K562 (cell line): ENCODE results near the gene LRMDA. TPM values are rescaled to one million over a fixed set of nuclear protein-coding genes. Genes with fewer than 3 reads are reported as not detected.

Source experiments
- BHLHE40 ChIP-seq: IDR thresholded peaks from 2 replicates; pipeline ENCODE4 v1.6.1; 2011; ENCODE audit warnings: low read length, improper control_type of control experiment
- CBFB ChIP-seq: sonication (generic); formaldehyde crosslinking; IDR thresholded peaks from 2 replicates; pipeline ENCODE4 v1.4.0; 2020; ENCODE audit warnings: mild to moderate bottlenecking, missing genetic modification reagents
- CC2D1A ChIP-seq: fragments of 450-650 bp; IDR thresholded peaks from 2 replicates; pipeline ENCODE4 v1.6.1; 2017; ENCODE audit warnings: mild to moderate bottlenecking
- HMG20A ChIP-seq: fragments of 450-650 bp; formaldehyde crosslinking; conservative IDR thresholded peaks from 2 replicates; pipeline ENCODE4 v1.4.0; 2020; ENCODE audit warnings: mild to moderate bottlenecking, mixed read lengths
- POLR2G ChIP-seq: fragments of 200-400 bp; formaldehyde crosslinking; IDR thresholded peaks from 2 replicates; pipeline ENCODE4 v1.6.1; 2017; ENCODE audit warnings: low read depth, mild to moderate bottlenecking, antibody characterized with exemption, low read length, moderate library complexity
- TOE1 ChIP-seq, 2 experiments: fragments of 450-650 bp in 1 of 2; sonication (generic) in 1 of 2; formaldehyde crosslinking in 1 of 2; IDR thresholded peaks; 2 replicates each; pipeline versions ENCODE4 v1.7.1 to v1.8.0; 2016 to 2022; ENCODE audit warnings: borderline replicate concordance in 2 of 2, mild to moderate bottlenecking in 2 of 2, antibody characterized with exemption in 1 of 2, inconsistent platforms in 1 of 2, low read depth in 1 of 2, missing genetic modification reagents in 1 of 2, moderate library complexity in 1 of 2
- ZNF274 ChIP-seq: IDR thresholded peaks from 2 replicates; pipeline ENCODE4 v1.6.1; 2011; ENCODE audit warnings: low read depth, mild to moderate bottlenecking, low read length, moderate library complexity, borderline replicate concordance
- polyA plus RNA-seq, 8 experiments: library from polyadenylated mRNA; depleted of rRNA in 4 of 8; stranded (reverse) in 5 of 8; unstranded in 3 of 8; fragments of >200 nt; fragmentation: Nextera tagmentation in 2 of 8; fragmentation: Illumina TruSeq in 1 of 8; extraction: Ambion mirVana in 2 of 8; extraction: Trizol in 1 of 8; gene quantifications; 2 replicates each; pipeline versions ENCODE4 v1.2.1 to v1.2.3, GENCODE V29; 2011 to 2014; ENCODE audit warnings: inconsistent platforms in 1 of 8, missing spikeins in 1 of 8
- total RNA-seq, 7 experiments: library from RNA; depleted of rRNA in 6 of 7; stranded (reverse); fragments of >200 nt in 6 of 7; fragmentation: Illumina TruSeq in 2 of 7; extraction: Trizol in 2 of 7; gene quantifications; 2 replicates each; pipeline versions ENCODE4 v1.2.1 to v1.2.3, GENCODE V29; 2011 to 2021; ENCODE audit warnings: low replicate concordance in 1 of 7
- TF ChIP-seq, protein P1 (sequence below): fragments of 250-450 bp; sonication (Bioruptor Pico); IDR thresholded peaks from 2 replicates; pipeline ENCODE4 v1.4.0; 2020
- TF ChIP-seq, protein P2 (sequence below): fragments of 200-800 bp; sonication (Bioruptor generic); IDR thresholded peaks from 2 replicates; pipeline ENCODE4 v1.6.1; 2016; ENCODE audit warnings: missing genetic modification characterization, missing compliant biosample characterization
- TF ChIP-seq, protein P3 (sequence below), 2 experiments: fragments of 450-650 bp; IDR thresholded peaks; 2 replicates each; pipeline ENCODE4 v1.6.1; 2018; ENCODE audit warnings: mild to moderate bottlenecking in 2 of 2, low read depth in 1 of 2; ENCODE audit not compliant: partially characterized antibody in 2 of 2
- TF ChIP-seq, protein P4 (sequence below): fragments of 450-650 bp; IDR thresholded peaks from 2 replicates; pipeline ENCODE4 v1.6.1; 2016
- TF ChIP-seq, protein P5 (sequence below): fragments of 450-650 bp; formaldehyde crosslinking; IDR thresholded peaks from 2 replicates; pipeline ENCODE4 v1.4.0; 2020; ENCODE audit warnings: mild to moderate bottlenecking, moderate library complexity

LRMDA gene
- total and polyA plus RNA-seq, 9 of the 15 experiments (the other 6 are each of a cell fraction or from before 2014, with no cell fraction given) = 0.25 TPM; not detected in 8

DNA sequence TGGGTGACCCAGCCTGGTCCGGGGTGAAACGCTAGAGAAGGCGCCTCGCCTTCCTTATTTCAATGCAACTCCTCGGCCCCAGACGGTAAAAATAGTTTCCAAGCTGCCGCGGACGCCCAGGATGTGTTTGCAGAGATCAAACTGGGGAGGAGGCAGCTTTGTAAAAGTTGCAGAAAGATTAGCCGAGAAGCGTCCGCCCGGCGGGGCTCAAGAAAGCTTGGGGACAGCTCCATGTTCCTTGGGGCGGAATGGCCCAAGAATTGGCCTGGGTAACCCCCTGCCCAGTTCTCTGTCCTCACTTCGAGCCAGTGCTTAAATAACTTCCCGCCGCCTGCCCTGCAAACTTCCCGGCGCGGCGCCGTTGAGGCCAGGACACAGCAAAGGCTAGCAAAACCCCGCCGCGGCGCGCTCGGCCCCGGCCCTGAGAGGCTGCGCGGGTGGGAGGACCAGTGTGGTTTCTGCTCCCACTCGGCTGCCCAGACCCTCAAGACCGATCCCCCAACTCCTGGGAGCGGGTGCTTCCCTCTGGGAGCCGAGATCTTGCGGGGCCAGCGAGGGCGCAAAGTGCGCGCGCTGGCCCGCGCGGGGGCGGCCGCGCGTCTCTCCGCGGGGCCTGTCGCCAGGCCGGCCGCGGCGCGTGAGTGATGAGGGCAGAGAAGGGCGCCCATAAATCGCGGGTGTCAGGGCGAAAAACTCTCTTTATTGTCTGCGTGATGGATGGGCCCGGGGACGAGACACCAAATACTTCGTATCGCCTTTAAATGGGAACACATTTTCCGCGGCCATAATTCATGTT, 23.5 kb upstream of the LRMDA start (continued):
- TF ChIP-seq, protein P1, sequence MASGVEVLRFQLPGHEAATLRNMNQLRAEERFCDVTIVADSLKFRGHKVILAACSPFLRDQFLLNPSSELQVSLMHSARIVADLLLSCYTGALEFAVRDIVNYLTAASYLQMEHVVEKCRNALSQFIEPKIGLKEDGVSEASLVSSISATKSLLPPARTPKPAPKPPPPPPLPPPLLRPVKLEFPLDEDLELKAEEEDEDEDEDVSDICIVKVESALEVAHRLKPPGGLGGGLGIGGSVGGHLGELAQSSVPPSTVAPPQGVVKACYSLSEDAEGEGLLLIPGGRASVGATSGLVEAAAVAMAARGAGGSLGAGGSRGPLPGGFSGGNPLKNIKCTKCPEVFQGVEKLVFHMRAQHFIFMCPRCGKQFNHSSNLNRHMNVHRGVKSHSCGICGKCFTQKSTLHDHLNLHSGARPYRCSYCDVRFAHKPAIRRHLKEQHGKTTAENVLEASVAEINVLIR (CRISPR knock-in tag) = 0 out of 2 replicates have a peak, but pooled peaks have one; percentile 22
- TF ChIP-seq, protein P2, sequence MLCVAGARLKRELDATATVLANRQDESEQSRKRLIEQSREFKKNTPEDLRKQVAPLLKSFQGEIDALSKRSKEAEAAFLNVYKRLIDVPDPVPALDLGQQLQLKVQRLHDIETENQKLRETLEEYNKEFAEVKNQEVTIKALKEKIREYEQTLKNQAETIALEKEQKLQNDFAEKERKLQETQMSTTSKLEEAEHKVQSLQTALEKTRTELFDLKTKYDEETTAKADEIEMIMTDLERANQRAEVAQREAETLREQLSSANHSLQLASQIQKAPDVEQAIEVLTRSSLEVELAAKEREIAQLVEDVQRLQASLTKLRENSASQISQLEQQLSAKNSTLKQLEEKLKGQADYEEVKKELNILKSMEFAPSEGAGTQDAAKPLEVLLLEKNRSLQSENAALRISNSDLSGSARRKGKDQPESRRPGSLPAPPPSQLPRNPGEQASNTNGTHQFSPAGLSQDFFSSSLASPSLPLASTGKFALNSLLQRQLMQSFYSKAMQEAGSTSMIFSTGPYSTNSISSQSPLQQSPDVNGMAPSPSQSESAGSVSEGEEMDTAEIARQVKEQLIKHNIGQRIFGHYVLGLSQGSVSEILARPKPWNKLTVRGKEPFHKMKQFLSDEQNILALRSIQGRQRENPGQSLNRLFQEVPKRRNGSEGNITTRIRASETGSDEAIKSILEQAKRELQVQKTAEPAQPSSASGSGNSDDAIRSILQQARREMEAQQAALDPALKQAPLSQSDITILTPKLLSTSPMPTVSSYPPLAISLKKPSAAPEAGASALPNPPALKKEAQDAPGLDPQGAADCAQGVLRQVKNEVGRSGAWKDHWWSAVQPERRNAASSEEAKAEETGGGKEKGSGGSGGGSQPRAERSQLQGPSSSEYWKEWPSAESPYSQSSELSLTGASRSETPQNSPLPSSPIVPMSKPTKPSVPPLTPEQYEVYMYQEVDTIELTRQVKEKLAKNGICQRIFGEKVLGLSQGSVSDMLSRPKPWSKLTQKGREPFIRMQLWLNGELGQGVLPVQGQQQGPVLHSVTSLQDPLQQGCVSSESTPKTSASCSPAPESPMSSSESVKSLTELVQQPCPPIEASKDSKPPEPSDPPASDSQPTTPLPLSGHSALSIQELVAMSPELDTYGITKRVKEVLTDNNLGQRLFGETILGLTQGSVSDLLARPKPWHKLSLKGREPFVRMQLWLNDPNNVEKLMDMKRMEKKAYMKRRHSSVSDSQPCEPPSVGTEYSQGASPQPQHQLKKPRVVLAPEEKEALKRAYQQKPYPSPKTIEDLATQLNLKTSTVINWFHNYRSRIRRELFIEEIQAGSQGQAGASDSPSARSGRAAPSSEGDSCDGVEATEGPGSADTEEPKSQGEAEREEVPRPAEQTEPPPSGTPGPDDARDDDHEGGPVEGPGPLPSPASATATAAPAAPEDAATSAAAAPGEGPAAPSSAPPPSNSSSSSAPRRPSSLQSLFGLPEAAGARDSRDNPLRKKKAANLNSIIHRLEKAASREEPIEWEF (CRISPR knock-in tag) = no peak
- TF ChIP-seq, protein P3, sequence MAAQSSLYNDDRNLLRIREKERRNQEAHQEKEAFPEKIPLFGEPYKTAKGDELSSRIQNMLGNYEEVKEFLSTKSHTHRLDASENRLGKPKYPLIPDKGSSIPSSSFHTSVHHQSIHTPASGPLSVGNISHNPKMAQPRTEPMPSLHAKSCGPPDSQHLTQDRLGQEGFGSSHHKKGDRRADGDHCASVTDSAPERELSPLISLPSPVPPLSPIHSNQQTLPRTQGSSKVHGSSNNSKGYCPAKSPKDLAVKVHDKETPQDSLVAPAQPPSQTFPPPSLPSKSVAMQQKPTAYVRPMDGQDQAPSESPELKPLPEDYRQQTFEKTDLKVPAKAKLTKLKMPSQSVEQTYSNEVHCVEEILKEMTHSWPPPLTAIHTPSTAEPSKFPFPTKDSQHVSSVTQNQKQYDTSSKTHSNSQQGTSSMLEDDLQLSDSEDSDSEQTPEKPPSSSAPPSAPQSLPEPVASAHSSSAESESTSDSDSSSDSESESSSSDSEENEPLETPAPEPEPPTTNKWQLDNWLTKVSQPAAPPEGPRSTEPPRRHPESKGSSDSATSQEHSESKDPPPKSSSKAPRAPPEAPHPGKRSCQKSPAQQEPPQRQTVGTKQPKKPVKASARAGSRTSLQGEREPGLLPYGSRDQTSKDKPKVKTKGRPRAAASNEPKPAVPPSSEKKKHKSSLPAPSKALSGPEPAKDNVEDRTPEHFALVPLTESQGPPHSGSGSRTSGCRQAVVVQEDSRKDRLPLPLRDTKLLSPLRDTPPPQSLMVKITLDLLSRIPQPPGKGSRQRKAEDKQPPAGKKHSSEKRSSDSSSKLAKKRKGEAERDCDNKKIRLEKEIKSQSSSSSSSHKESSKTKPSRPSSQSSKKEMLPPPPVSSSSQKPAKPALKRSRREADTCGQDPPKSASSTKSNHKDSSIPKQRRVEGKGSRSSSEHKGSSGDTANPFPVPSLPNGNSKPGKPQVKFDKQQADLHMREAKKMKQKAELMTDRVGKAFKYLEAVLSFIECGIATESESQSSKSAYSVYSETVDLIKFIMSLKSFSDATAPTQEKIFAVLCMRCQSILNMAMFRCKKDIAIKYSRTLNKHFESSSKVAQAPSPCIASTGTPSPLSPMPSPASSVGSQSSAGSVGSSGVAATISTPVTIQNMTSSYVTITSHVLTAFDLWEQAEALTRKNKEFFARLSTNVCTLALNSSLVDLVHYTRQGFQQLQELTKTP (IDR thresholded peaks at IDR 0.05; ENCODE audit: low read depth in 1 of 2, partially characterized antibody in 2 of 2) = no peak
- TF ChIP-seq TOE1 (IDR thresholded peaks at IDR 0.05; ENCODE audit: borderline replicate concordance) = no peak
- TF ChIP-seq TOE1 (CRISPR knock-in tag; IDR thresholded peaks at IDR 0.05; ENCODE audit: borderline replicate concordance, low read depth) = no peak
- TF ChIP-seq ZNF274 = no peak
- TF ChIP-seq HMG20A (CRISPR knock-in tag) = no peak
- TF ChIP-seq, protein P4, sequence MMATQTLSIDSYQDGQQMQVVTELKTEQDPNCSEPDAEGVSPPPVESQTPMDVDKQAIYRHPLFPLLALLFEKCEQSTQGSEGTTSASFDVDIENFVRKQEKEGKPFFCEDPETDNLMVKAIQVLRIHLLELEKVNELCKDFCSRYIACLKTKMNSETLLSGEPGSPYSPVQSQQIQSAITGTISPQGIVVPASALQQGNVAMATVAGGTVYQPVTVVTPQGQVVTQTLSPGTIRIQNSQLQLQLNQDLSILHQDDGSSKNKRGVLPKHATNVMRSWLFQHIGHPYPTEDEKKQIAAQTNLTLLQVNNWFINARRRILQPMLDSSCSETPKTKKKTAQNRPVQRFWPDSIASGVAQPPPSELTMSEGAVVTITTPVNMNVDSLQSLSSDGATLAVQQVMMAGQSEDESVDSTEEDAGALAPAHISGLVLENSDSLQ = peak; percentile 72
- 0 out of 2 replicates have a peak, but pooled peaks have one; percentile 12 for TF ChIP-seq POLR2G
- TF ChIP-seq CC2D1A = no peak
- TF ChIP-seq BHLHE40 = no peak
- TF ChIP-seq, protein P5, sequence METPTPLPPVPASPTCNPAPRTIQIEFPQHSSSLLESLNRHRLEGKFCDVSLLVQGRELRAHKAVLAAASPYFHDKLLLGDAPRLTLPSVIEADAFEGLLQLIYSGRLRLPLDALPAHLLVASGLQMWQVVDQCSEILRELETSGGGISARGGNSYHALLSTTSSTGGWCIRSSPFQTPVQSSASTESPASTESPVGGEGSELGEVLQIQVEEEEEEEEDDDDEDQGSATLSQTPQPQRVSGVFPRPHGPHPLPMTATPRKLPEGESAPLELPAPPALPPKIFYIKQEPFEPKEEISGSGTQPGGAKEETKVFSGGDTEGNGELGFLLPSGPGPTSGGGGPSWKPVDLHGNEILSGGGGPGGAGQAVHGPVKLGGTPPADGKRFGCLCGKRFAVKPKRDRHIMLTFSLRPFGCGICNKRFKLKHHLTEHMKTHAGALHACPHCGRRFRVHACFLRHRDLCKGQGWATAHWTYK (CRISPR knock-in tag) = peak; percentile 28; the same call in 1 of the 2 replicates
- TF ChIP-seq CBFB = no peak
